Measurements from ENCODE around the gene TMBIM4.
A peak's percentile ranks its signal among the peaks of the same experiment; 100 is the strongest.

TMBIM4 gene

GRCh38 chr12:66140731-66141130 is 29.1 kb downstream of the TMBIM4 start:
- no peak for DNase-seq (ENCODE audit: low read depth)
- H3K4me3 ChIP-seq (ENCODE audit: low read depth, low read length): no peak overlapping the region

GRCh38 chr12:66139328-66139727 is 30.5 kb downstream of the TMBIM4 start:
- TF ChIP-seq CTCF (conservative IDR thresholded peaks at IDR 0.05; ENCODE audit: low read depth, low read length): no peak
- H3K4me3 ChIP-seq (ENCODE audit: low read depth, low read length): no peak overlapping the region
- DNase-seq (ENCODE audit: low read depth): no peak

More at GRCh38 chr12:66140731-66141130, 29.1 kb downstream of the TMBIM4 start:
- TF ChIP-seq CTCF (conservative IDR thresholded peaks at IDR 0.05; ENCODE audit: low read depth, low read length): no peak

- no peak for TF ChIP-seq CTCF (conservative IDR thresholded peaks at IDR 0.05; ENCODE audit: low read depth, low read length)
- H3K4me3 ChIP-seq (ENCODE audit: low read depth, low read length): no peak overlapping the region
- DNase-seq (ENCODE audit: low read depth): no peak
Observed at GRCh38 chr12:66137937-66138336, 31.9 kb downstream of the TMBIM4 start.

- no peak overlapping the region for H3K4me3 ChIP-seq (ENCODE audit: low read depth, low read length)
- TF ChIP-seq CTCF (conservative IDR thresholded peaks at IDR 0.05; ENCODE audit: low read depth, low read length): no peak
- DNase-seq (ENCODE audit: low read depth): peak; percentile 95
Observed at GRCh38 chr12:66132408-66132807, 37.4 kb downstream of the TMBIM4 start.

GRCh38 chr12:66131067-66131688 is 38.6 kb downstream of the TMBIM4 start:
- no peak for TF ChIP-seq CTCF (conservative IDR thresholded peaks at IDR 0.05; ENCODE audit: low read depth, low read length)
- H3K4me3 ChIP-seq (ENCODE audit: low read depth, low read length): peak overlapping the region; percentile 95
- DNase-seq (ENCODE audit: low read depth): no peak

- DNase-seq (ENCODE audit: low read depth): peak; percentile 89
- peak within 1 kb of the TSS; percentile 95 for H3K4me3 ChIP-seq (ENCODE audit: low read depth, low read length)
- TF ChIP-seq CTCF (conservative IDR thresholded peaks at IDR 0.05; ENCODE audit: low read depth, low read length): no peak
Observed at GRCh38 chr12:66130267-66131066, 39.3 kb downstream of the TMBIM4 start, which contains the start of gene LLPH. TSS of gene LLPH (minus strand) at chr12:66130750. CDS start at chr12:66129106, 1,644 bp downstream.
